ENCODE measurements around the gene STN1. TPM values are rescaled to one million over a fixed set of nuclear protein-coding genes. Genes with fewer than 3 reads are reported as not detected.

The STN1 gene
- total RNA-seq, 1 donor from 2014 or later, result 49.3 TPM

Other genes starting within 250 kb of the STN1 start
- 50.3 TPM for gene SH3PXD2A, start 62.6 kb downstream of the STN1 start, total RNA-seq
- 66.4 TPM for gene SLK, start 49.0 kb upstream of the STN1 start, total RNA-seq
- gene COL17A1, start 167.7 kb upstream of the STN1 start, total RNA-seq, result 18.5 TPM
- 8.4 TPM for gene SFR1, start 204.0 kb upstream of the STN1 start, total RNA-seq

Data from ureter (tissue), 1 donor.